Stimulated activated naive CD4-positive, alpha-beta T cell treated with Interleukin-2 at 50 U/mL for 16 hours (primary cell): ENCODE data around the gene DSCAML1.

Experiments
- DNase-seq: peaks from one replicate; lab custom pipeline; 2025; lab: John Stamatoyannopoulos, UW

Gene DSCAML1

GRCh38 chr11:117547195-117547850 is 249.7 kb downstream of the DSCAML1 start:
- DNase-seq, result no peak

GRCh38 chr11:117546431-117547194 is 250.4 kb downstream of the DSCAML1 start:
- DNase-seq, result no peak

- no peak for DNase-seq
Measured at GRCh38 chr11:117545706-117546105, 251.3 kb downstream of the DSCAML1 start.

- DNase-seq, result no peak
Measured at GRCh38 chr11:117544130-117544800, 252.8 kb downstream of the DSCAML1 start.

GRCh38 chr11:117541211-117541610 is 255.8 kb downstream of the DSCAML1 start:
- no peak for DNase-seq

- DNase-seq, result no peak
Measured at GRCh38 chr11:117538263-117539135, 258.5 kb downstream of the DSCAML1 start.

GRCh38 chr11:117535850-117536411 is 261.1 kb downstream of the DSCAML1 start:
- DNase-seq, result no peak

GRCh38 chr11:117535201-117535849 is 261.7 kb downstream of the DSCAML1 start:
- DNase-seq, result no peak

GRCh38 chr11:117532568-117532967 is 264.4 kb downstream of the DSCAML1 start:
- DNase-seq, result no peak

GRCh38 chr11:117529816-117530215 is 267.2 kb downstream of the DSCAML1 start:
- no peak for DNase-seq

- no peak for DNase-seq
Measured at GRCh38 chr11:117528097-117528721, 268.8 kb downstream of the DSCAML1 start.

GRCh38 chr11:117527271-117527670 is 269.7 kb downstream of the DSCAML1 start:
- no peak for DNase-seq

GRCh38 chr11:117525866-117526542 is 271.0 kb downstream of the DSCAML1 start:
- no peak for DNase-seq

- no peak for DNase-seq
Measured at GRCh38 chr11:117524468-117525183, 272.4 kb downstream of the DSCAML1 start.

- DNase-seq, result no peak
Measured at GRCh38 chr11:117523680-117524079, 273.3 kb downstream of the DSCAML1 start.

- no peak for DNase-seq
Measured at GRCh38 chr11:117521974-117522373, 275.0 kb downstream of the DSCAML1 start.

GRCh38 chr11:117520966-117521365 is 276.1 kb downstream of the DSCAML1 start:
- DNase-seq, result no peak

- no peak for DNase-seq
Measured at GRCh38 chr11:117520201-117520600, 276.8 kb downstream of the DSCAML1 start.

- no peak for DNase-seq
Measured at GRCh38 chr11:117519590-117519989, 277.4 kb downstream of the DSCAML1 start.
